Thyroid gland (tissue), 4 donors: ENCODE measurements around the gene POC1B. TPM values are rescaled to one million over a fixed set of nuclear protein-coding genes. Genes with fewer than 3 reads are reported as not detected.

ENCODE experiments used
- DNase-seq, 2 donors: peaks; one replicate each; pipeline ENCODE4 v3.0.0-alpha.2; 2019
- H3K27ac ChIP-seq, 3 donors: fragments of 200-600 bp; sonication (generic); 1 replicate in 2 of 3; 2 replicates in 1 of 3; pipeline ENCODE4 v1.5.1; 2016 to 2019; ENCODE audit warnings: mild to moderate bottlenecking in 1 of 3, moderate library complexity in 1 of 3
- H3K27me3 ChIP-seq: fragments of 200-600 bp; sonication (generic); one replicate; pipeline ENCODE4 v1.5.1; 2019
- H3K36me3 ChIP-seq, 2 donors: fragments of 200-600 bp; sonication (generic); one replicate each; pipeline ENCODE4 v1.5.1; 2016 to 2019
- H3K4me1 ChIP-seq, 2 donors: fragments of 200-600 bp; sonication (generic); one replicate each; pipeline ENCODE4 v1.5.1; 2017 to 2019
- H3K4me3 ChIP-seq, 3 donors: fragments of 200-600 bp; sonication (generic); replicated peaks in 1 of 3; 1 replicate in 2 of 3; 2 replicates in 1 of 3; pipeline ENCODE4 v1.5.1; 2016; ENCODE audit warnings: mild to moderate bottlenecking in 1 of 3
- H3K9me3 ChIP-seq: fragments of 200-600 bp; sonication (generic); one replicate; pipeline ENCODE4 v1.5.1; 2017
- POLR2A ChIP-seq, 2 donors: fragments of 450-650 bp; IDR thresholded peaks; one replicate each; pipeline ENCODE4 v1.6.1; 2017; ENCODE audit warnings: antibody characterized with exemption in 2 of 2, mild to moderate bottlenecking in 2 of 2, moderate library complexity in 1 of 2
- WGBS, 2 donors: methylation state at CpG; one replicate each; pipeline ENCODE4 v1.1.5; 2017; 5-methylcytosine and 5-hydroxymethylcytosine counted together
- intact Hi-C: fragments of 100-400 bp; cut with DNase I; formaldehyde crosslinking; loops from one replicate; pipeline ENCODE4 v1.15.1; 2023
- total RNA-seq, 4 donors: library from RNA; depleted of rRNA; stranded (reverse); fragments of >200 nt; gene quantifications; one replicate each; pipeline ENCODE4 v1.2.3, GENCODE V29; 2016
- TF ChIP-seq, protein P1 (sequence below), 6 experiments: fragments of 200-600 bp in 3 of 6; fragments of 450-650 bp in 3 of 6; sonication (generic) in 3 of 6; IDR thresholded peaks; one replicate each; pipeline ENCODE4 v1.5.1; 2016 to 2019; ENCODE audit warnings: antibody characterized with exemption in 6 of 6, mild to moderate bottlenecking in 2 of 6, inconsistent platforms in 1 of 6, moderate library complexity in 1 of 6

The POC1B gene
- total RNA-seq, 4 donors from 2014 or later = 21.2 to 38.3 (median 27.2) TPM

DNA sequence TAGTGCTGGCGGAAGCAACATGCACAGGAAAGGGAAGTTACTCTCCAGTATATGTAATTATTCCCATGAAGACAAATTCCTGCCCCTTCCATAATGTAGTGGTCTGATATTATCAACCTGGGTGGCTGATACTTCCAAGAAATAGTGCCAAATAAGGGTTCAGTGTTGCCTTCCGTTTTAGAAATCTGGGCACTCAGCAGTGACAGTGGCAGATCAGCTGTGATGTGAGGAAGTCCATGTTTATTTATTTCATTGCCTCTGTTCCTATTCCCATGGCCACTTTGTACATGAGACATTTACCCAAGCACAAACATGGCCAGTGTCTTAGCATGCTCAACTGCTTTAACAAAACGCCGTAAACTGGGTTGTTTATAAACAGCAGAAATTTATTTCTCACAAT lies 20.3 kb upstream of the POC1B start:
- 85 to 91% methylated on average over 4 of the region's 4 CpGs for WGBS, 2 donors
- Histone ChIP-seq H3K27ac (peak overlapping the region in 1 of 3 donors; percentile 63), H3K36me3 (no peaks in the 10 kb centered on the region), H3K4me3 (no peak overlapping the region), H3K27me3 (no peaks in the 10 kb centered on the region), H3K4me1 (peaks cover 24 to 30% of the 10 kb centered on the region in 2 donors), H3K9me3 (no peaks in the 10 kb centered on the region)
- TF ChIP-seq POLR2A (IDR thresholded peaks at IDR 0.05) = no peak
- TF ChIP-seq, protein P1, sequence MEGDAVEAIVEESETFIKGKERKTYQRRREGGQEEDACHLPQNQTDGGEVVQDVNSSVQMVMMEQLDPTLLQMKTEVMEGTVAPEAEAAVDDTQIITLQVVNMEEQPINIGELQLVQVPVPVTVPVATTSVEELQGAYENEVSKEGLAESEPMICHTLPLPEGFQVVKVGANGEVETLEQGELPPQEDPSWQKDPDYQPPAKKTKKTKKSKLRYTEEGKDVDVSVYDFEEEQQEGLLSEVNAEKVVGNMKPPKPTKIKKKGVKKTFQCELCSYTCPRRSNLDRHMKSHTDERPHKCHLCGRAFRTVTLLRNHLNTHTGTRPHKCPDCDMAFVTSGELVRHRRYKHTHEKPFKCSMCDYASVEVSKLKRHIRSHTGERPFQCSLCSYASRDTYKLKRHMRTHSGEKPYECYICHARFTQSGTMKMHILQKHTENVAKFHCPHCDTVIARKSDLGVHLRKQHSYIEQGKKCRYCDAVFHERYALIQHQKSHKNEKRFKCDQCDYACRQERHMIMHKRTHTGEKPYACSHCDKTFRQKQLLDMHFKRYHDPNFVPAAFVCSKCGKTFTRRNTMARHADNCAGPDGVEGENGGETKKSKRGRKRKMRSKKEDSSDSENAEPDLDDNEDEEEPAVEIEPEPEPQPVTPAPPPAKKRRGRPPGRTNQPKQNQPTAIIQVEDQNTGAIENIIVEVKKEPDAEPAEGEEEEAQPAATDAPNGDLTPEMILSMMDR (IDR thresholded peaks at IDR 0.05) = no peak
- intact Hi-C loops = no loop called here
- DNase-seq = no peak

DNA sequence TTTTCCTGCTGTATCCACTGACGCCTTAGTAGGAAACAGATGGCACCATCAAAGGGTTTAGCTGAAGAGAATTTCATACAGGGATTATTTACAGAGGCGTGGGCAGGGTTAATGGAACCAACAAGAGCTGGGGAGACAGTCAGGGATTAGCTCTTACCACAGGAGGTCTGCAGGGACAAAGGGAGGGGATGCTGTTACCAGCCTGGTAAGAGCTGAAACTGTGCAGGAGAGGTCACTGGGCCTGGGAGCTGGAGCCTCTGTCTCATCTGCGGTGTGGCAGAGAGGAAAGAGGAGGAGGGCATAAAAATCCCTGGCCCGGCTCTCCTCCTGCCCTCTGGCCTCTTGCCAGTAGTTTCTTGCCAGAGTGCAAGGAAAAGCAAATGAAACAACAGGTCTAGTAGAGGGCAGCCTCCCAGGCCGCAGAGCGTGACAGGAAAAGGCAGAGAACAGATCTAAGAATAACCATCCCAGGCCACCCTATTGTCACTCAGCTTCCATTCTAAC lies 18.9 kb upstream of the POC1B start:
- TF ChIP-seq POLR2A (IDR thresholded peaks at IDR 0.05) = no peak
- TF ChIP-seq, protein P1 (IDR thresholded peaks at IDR 0.05) = no peak
- peak; percentile 92 to 95 for DNase-seq

DNA sequence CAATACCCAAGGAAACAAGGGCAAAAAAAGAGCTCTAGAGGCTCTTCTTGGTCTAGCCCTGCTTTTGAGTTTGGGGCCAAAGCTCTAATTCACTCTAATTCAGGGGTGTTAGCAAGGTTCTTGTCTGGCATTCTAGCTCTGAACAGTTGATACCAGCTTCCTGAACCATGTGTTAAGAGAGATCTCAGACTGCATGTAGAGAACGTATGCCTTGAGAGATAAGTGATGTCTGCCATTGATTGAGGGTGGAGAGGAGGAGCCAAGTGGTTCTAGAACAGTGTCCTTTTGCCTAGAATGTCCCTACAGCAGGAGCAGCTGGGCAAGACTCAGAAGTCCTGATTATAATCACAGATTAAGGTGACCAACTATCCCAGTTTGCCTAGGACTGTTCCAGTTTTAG lies 18.2 kb upstream of the POC1B start:
- no peaks in the 10 kb centered on the region for H3K36me3 ChIP-seq
- no peak for TF ChIP-seq POLR2A (IDR thresholded peaks at IDR 0.05)
- WGBS, 2 donors = 84 to 100% methylated on average over 1 of the region's 1 CpG
- no peaks in the 10 kb centered on the region for H3K27me3 ChIP-seq
- intact Hi-C loops = no loop called here
- DNase-seq = no peak
- peaks cover 24 to 30% of the 10 kb centered on the region in 2 donors for H3K4me1 ChIP-seq
- peak overlapping the region in 1 of 3 donors; percentile 63 for H3K27ac ChIP-seq
- H3K4me3 ChIP-seq = no peak overlapping the region
- no peaks in the 10 kb centered on the region for H3K9me3 ChIP-seq

More for the DNA sequence above, 18.9 kb upstream of the POC1B start:
- intact Hi-C loops = no loop called here
- 30 to 33% methylated on average over 6 of the region's 6 CpGs for WGBS, 2 donors
- Histone ChIP-seq H3K27ac (peak overlapping the region in 1 of 3 donors; percentile 63), H3K36me3 (no peaks in the 10 kb centered on the region), H3K4me3 (no peak overlapping the region), H3K27me3 (no peaks in the 10 kb centered on the region), H3K9me3 (no peaks in the 10 kb centered on the region), H3K4me1 (peaks cover 24 to 30% of the 10 kb centered on the region in 2 donors)

DNA sequence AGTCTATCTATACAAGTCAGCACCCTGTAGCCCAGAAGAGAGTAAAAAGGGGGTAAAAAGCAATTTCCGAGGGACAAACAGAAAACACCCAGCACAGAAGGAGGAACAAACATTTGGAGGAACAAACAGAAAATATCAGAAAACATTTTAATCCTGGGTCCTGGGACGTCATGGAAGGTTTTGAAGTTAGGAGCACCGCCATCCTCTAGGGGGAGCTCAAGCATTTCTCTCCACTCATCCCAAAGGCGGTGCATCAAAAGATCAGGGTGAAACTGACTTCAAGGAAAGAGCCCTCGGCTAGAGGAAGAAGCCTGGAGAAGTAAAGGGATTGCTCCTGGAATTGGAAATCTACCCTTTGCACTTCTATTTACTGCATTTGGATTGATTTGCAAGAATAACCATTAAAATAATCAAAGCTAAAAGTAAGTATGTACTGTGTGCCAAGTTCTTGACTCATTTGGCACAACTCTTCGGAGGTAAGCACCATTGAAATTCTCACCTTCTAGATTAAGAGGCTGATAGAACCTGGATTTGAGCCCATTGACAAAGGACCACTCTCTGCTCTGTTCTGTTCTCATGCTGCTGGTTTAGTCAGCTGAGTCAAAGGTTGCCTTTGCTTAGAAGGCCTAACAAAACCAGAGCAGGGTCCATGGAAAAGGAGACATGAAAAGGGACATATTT lies 17.2 kb upstream of the POC1B start:
- TF ChIP-seq, protein P1 (IDR thresholded peaks at IDR 0.05) = peak; percentile 36 to 90 (median 75)
- TF ChIP-seq POLR2A (IDR thresholded peaks at IDR 0.05) = no peak
- no peaks in the 10 kb centered on the region for H3K27me3 ChIP-seq
- intact Hi-C loops = no loop called here
- peaks cover 24 to 30% of the 10 kb centered on the region in 2 donors for H3K4me1 ChIP-seq
- no peak overlapping the region for H3K4me3 ChIP-seq
- no peaks in the 10 kb centered on the region for H3K9me3 ChIP-seq
- H3K36me3 ChIP-seq = no peaks in the 10 kb centered on the region
- peak; percentile 71 to 75 for DNase-seq
- peak overlapping the region in 2 of 3 donors; percentile 37 to 63 for H3K27ac ChIP-seq
- WGBS, 2 donors = 14 to 18% methylated on average over 6 of the region's 6 CpGs

DNA sequence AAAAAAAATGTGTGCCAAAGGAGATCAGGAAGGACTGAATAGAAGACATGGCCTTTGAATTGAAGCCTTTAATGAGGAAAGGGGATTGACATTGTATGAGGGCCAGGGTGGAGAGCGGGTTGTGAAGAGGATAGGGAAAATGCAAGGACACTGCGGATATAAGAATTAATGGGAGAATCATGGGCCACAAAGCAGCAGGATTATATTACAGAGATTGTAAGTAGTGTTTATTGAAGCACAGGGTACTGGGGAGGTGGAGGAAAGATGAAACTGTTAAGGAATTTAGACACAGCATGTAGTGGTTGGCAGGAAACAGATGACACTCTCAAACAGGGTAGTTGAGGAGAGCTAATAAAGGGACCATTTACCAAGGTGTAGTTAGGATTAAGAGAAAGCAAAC lies 16.4 kb upstream of the POC1B start:
- H3K9me3 ChIP-seq = no peaks in the 10 kb centered on the region
- no peak for DNase-seq
- no peak overlapping the region for H3K4me3 ChIP-seq
- no peak overlapping the region for H3K27ac ChIP-seq
- no peaks in the 10 kb centered on the region for H3K27me3 ChIP-seq
- peaks cover 24 to 30% of the 10 kb centered on the region in 2 donors for H3K4me1 ChIP-seq
- H3K36me3 ChIP-seq = no peaks in the 10 kb centered on the region
- TF ChIP-seq, protein P1 (IDR thresholded peaks at IDR 0.05) = no peak
- TF ChIP-seq POLR2A (IDR thresholded peaks at IDR 0.05) = no peak
- 93 to 94% methylated on average over 2 of the region's 2 CpGs for WGBS, 2 donors
- intact Hi-C loops = no loop called here
